NCI-H2081 (cell line): ENCODE measurements around the gene AP1S3.
"Not testable (repeated sequence)": the region's sequence is repeated elsewhere in the genome, so short reads cannot be mapped to it uniquely, and the experiment has no call there.

Experiments
- DNase-seq, 2 experiments: peaks; one replicate each; lab custom pipeline; 2025; lab: John Stamatoyannopoulos, UW

AP1S3 gene

DNA sequence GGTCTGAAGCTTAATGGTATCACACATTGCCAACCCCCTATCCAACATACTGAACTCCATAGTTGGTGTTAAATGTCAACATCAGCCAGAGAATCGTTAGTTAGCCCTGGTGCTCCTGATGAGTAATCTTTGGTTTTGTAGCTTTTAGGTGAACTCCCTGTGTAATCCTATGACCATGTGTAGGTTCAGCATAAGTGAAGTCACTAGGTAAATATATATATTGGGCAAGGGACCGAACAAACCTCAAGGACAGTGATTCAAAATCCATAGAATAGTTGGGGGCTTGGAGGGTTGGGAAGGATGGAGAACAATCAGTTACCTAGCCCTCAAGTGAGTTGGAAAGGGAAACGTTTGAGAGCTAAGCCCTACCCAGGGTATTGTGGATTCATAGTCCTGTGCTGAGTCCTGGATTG is 16.0 kb upstream of the AP1S3 start:
- DNase-seq: no peak

DNA sequence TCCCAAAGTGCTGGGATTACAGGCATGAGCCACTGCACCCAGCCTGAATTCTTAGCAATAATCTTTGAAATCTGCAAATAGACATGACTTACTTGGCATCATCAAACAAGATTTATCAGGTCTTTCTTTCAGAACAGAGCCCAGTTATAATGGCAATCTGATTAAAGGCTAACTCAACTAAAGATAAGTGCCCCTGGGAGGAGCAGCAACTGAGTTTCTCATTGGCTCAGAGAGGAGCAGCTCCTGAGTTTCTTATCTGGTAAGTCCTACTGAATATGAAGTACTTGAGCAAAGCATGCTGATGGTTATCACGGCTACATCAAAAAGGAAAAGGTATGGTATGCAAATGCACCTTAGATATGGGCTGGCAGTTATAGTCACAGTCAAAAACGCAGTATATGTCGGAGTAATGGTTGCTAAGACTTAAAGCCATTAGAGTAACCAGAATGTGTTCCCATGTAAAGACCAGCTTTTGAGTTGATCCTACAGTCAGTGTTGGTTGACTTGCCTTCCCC is 15.0 kb upstream of the AP1S3 start:
- no peak for DNase-seq

GRCh38 chr2:223847410-223847809 is 10.0 kb upstream of the AP1S3 start:
- no peak for DNase-seq

GRCh38 chr2:223846515-223846914 is 9.1 kb upstream of the AP1S3 start:
- DNase-seq: no peak

DNA sequence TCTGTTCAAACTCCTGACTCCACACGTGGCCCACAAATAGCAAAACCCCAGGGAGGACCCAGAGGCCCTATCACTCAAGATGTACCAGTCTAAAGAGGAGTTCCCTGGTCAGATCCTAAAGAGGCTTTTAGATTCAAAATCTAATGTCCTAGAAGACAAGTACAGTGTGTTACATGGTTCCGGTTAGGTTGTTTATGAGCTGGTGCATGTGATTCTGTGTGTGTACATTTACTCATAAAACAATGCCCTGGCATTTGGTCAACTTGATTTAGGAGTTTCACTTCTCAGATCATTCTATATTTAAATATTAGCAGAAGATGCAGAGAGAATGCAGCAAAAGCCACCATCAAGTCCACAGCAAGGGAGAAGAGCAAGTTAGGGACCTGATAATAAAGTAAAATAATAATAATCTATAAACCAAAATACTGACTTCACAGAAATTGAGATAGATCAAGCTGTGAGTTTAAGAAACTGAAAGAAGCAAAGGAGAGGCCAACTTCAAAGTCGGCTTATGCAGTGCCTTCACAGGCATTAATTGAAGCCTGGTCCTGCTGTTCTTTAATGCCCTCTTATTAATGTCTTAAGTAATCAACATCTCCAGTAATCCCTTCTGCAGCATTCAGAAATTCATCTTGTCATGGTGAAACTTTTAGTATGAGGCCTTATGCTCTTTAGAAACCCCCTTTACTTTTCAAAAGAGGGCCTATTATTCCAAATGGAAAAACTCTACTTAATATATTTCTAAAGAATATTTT is 4.2 kb upstream of the AP1S3 start:
- DNase-seq: no peak

DNA sequence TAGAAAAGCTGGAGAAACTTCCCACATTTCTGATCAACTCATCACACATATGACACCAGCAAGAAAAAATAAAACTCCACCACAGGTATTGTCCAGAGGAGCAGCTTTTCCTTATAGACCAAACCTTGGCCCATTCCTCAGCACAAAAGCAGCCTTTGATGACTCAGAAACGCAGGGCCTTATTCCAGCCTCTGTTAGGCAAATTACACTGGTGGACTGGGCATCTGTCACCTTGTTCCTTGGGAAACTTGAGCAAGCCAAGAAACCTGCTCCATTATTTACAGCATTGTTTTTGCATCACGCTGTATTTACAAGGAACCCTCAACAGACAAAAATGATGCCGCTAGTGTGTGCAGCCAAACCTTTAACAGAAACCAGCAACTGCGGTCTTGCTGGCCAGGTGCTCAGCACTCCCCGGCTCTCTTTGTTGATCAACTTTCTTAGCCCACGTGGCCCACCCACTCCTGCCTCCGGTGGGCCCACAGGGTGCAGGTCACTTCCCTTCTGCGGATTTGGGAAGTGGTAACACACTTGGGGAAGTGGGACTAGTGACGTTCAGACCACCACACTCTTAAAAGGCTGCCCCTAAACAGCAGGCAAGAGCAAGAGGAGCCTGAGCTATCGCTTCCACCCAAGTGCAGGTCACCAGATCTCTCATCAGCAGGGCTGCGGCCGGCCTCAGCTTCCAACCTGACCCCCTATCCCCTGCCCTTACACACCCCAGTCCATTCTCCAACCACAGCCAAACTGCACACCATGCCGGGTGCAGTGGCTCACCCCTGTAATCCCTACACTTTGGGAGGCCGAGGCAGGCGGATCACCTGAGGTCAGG is 1.5 kb downstream of the AP1S3 start:
- peak; percentile 11 to 45 for DNase-seq

DNA sequence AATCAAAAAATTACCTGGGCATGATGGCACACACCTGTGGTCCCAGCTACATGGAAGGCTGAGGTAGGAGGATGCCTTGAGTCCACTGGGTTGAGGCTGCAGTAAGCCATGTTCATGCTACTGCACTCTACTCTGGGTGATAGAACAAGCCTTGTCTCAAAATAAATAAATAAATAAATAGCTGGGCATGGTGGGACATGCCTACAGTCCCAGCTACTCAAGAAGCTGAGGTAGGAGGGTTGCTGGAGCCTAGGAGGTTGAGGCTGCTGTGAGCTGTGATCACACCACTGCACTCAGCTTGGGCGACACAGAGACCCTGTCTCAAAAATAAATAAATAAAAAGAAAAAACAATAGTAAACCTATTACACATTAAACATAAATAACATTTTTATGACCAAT is 3.0 kb downstream of the AP1S3 start:
- no peak for DNase-seq

DNA sequence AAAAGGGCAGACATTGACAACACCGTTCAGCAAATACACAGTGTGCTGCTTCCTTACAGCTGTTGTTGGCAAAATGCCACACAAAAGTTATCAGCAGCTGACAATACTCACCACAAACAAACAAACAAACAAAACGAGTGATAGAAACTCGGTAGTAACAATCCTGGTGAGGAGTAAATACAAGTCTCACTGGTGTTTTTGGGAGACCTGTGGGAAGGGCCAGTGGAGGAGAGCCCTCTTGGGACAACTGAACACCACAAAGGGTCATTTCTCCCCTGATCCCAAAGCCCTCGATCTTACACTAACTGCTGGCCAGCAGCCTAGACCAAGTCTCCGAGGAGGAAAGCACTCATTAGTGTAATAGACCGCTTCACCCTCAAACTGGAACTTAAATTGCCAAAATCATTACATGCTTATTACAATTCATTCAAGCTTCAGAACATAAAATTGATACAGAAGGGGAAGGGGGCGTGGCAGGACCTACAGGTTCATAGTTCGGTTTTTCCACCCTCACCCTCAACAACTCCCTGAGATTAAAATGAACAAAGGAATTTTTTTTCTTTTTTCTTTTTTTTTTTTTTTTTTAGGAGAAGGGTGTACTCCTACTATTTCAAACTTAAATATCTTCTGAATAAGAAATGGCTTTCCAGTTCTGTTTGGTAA is 5.0 kb downstream of the AP1S3 start:
- peak in 1 of 2 experiments; percentile 4 for DNase-seq

DNA sequence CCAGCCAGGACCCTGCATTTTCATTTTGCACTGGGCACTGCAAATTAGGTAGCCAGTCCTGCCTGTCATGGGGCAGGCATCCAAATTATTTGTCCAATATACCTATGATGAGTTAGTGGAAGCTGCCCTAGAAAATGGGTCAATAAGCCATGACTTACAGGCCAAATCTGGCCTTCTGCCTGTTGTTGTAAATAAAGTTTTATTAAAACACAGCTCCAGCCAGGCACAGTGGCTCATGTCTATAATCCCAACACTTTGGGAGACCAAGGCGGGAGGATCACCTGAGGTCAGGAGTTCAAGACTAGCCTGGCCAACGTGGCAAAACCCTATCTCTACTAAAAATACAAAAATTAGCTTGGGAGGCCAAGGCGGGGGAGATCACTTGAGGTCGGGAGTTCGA is 8.3 kb downstream of the AP1S3 start:
- DNase-seq: no peak

- DNase-seq: no peak
Measured at GRCh38 chr2:223828314-223828713, 9.1 kb downstream of the AP1S3 start.

GRCh38 chr2:223826995-223827394 is 10.4 kb downstream of the AP1S3 start:
- no peak for DNase-seq

DNA sequence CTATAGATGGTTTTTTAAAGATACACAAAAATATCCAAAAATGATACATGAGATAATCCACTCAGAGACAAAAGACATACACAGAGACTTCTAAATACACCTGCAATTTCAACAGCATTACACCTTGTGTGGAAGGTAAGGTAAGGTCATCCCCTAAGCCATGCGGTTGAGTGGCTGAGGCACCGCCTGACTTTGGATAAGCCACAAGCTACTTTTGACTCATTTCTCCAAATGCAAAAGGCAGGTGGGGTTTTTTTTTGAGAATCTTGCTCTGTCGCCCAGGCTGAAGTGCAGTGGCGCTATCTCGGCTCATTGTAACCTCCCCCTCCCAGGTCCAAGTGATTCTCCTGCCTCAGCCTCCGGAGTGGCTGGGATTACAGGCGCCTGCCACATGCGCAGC is 13.1 kb downstream of the AP1S3 start:
- no peak for DNase-seq

DNA sequence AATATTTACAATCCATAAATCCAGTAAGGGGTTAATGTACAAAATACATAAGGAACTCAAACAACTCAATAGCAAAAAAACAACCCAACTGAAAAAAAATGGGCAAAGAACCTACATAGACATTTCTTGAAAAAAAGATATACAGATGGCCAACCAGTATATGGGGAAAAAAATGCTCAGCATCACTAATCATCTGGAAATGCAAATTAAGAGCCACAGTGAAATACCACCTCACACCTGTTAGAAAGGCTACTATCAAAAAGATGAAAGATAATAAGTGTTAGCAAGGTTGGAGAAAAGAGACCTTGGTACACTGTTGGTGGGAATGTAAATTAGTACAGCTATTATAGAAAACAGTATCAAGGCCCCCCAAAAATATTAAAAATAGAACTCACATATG is 14.6 kb downstream of the AP1S3 start:
- DNase-seq: no peak

DNA sequence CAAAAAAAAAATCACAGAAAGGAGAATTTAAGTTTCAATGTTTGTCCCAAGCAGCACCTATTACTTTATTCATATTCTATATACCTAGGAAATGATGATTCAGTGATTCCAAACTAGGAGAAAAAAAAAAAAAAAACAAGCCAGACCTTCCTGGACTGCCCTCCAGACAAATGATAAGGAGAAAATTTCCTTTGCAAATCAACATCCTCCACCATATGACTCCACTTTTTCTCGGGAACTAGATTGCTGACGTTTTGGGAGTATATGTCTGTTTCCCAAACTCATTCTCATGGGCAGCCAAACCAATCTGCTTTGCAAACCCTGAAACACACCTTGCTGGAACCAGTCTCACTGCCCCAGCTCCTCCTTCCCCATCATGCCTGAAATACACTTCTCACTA is 16.8 kb downstream of the AP1S3 start:
- no peak for DNase-seq

DNA sequence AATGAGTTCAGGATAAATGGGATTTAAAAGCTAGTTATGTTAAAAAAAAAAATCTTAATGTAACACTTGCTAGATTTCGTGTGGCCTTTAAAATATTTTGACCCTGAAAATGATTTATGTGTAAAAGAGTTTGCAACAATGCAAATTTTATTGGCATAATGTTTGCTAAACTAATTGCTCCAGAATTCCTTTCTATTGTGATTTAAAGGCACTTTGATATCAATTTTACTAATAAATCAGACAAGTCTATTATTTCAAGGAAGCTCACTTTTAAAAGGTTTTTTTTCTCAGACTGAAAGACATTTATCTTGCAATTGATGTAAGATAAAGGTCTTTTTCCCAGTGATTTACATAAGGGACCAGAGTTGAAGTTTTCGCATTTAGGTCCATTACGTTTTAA is 17.5 kb downstream of the AP1S3 start:
- no peak for DNase-seq

GRCh38 chr2:223815884-223816570 is 21.4 kb downstream of the AP1S3 start:
- DNase-seq: no peak

DNA sequence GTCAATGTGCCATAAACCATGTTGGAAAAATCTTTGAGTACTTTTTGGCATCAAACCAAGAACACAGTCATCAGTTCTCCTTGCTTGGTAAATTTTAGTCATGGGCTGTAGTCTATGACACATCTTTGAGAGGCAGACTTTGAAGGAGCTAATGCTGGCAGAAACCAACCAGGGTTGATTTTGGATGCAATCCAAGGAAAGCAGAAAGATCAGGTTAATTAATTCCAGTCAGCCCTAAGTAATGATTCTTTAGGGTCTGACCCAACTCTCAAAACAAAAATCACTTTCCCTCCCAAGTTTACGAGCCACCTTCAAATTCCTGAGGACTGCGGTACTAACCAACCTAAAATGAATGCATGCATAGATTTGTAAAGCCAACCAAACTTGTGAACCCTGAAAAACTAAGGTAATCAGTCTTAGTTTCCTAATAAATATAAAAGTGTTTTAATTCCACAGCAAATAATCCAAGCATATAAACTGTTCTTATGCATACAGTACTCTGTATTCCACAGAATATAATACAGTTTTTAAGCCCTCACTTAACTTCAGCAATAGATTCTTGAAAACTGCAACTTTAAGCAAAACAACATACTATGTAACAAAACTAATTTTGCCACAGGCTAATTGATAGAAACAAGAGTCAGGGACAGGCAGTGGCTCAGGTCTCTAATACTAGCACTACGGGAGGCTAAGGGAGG is 22.0 kb downstream of the AP1S3 start:
- DNase-seq: peak in 1 of 2 experiments; percentile 17

DNA sequence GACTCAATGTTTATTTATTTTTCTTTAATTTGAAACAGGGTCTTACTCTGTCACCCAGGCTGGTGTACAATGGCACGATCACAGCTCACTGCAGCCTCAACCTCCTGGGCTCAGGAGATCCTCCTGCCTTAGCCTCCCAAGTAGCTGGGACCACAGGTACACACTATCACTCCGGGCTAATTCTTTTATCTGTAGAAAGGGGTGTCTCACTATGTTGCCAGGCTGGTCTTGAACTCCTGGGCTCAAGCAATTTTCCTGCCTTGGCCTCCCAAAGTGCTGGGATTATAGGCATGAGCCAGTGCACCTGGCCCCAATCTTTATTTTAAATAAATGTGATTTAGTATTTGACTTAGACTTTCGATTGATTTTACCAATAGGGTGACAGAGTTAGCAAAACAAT is 22.6 kb downstream of the AP1S3 start:
- not testable (repeated sequence) for DNase-seq

DNA sequence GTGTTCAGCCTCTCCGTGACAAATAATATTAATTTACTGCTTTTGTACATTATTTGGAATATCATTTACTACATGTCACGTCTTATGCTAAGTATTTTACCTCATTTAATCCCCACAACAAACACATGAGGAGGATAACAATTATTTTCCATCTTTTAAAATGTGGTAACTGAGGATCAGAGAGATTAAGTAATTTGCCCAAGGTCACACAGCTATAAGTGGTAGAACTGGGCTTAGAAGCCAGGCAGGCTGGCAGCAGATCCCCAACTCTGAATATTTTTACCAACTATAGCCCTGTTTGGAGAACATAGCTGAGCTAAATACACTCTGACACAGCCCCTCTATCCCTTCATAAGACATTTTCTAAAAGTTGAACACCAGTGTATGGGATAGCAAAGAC is 24.1 kb downstream of the AP1S3 start:
- no peak for DNase-seq

- DNase-seq: no peak
Measured at GRCh38 chr2:223811757-223812156, 25.6 kb downstream of the AP1S3 start.

GRCh38 chr2:223805008-223805407 is 32.4 kb downstream of the AP1S3 start:
- DNase-seq: no peak
